Measurements from ENCODE around the gene TMC2.

TMC2 gene

GRCh38 chr20:2637246-2637645, 100.9 kb downstream of the TMC2 start:
- no peak overlapping the region for H3K9ac ChIP-seq (ENCODE audit: low read depth, low read length)
- H3K4me1 ChIP-seq (ENCODE audit: control insufficient read depth, insufficient read depth, low read length): no peaks in the 10 kb centered on the region
- no peak overlapping the region for H3K27ac ChIP-seq (ENCODE audit: low read depth, low read length)
- H3K4me3 ChIP-seq (ENCODE audit: low read depth, low read length): no peak overlapping the region
- H3K9me3 ChIP-seq (ENCODE audit: control insufficient read depth, insufficient read depth, low read length): no peaks in the 10 kb centered on the region
- no peaks in the 10 kb centered on the region for H3K36me3 ChIP-seq (ENCODE audit: control insufficient read depth, insufficient read depth, low read length)
- no peaks in the 10 kb centered on the region; the same call in 1 of the 2 replicates for H3K27me3 ChIP-seq (ENCODE audit: control insufficient read depth, insufficient read depth, low read length)

DNA sequence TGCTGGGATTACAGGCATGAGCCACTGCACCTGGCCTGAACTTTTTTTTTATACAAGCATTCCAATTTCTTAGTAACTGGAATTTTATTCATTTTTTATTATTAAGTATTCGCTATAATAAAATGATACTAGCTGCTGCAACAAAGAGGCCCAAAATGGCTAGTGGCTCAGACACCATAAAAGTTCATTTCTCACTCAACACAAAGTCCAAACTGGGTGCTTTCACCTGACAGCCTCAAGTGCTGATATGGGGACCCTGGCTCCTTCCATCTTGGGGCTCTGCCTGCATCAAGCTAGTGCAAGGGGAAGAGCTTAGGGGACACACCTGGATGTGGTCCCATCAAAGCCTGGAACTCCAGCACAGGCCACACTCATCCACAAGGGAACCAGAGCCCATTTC, 103.9 kb downstream of the TMC2 start:
- no peak overlapping the region for H3K9ac ChIP-seq (ENCODE audit: low read depth, low read length)
- H3K36me3 ChIP-seq (ENCODE audit: control insufficient read depth, insufficient read depth, low read length): no peaks in the 10 kb centered on the region
- no peaks in the 10 kb centered on the region for H3K4me1 ChIP-seq (ENCODE audit: control insufficient read depth, insufficient read depth, low read length)
- H3K9me3 ChIP-seq (ENCODE audit: control insufficient read depth, insufficient read depth, low read length): no peaks in the 10 kb centered on the region
- no peak overlapping the region for H3K27ac ChIP-seq (ENCODE audit: low read depth, low read length)
- no peak overlapping the region for H3K4me3 ChIP-seq (ENCODE audit: low read depth, low read length)
- no peaks in the 10 kb centered on the region; the same call in 1 of the 2 replicates for H3K27me3 ChIP-seq (ENCODE audit: control insufficient read depth, insufficient read depth, low read length)

DNA sequence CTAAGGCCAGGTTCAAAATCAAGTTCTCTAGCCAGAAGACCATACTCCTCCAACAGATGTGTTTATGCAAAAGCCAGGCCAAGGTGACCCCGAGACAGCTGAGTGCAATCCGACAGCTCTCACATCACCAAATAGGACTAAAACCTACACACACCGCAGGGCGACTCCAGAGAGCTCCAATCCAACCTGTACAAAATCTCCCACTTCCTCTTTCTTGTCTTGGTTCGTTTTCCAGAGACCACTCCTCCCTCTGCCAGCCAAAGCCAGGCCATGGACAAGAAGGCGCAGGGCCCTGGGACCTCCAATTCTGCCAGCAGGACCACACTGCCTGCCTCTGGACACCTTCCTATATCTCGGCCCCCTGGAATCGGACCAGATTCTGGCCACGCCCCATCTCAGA, 104.5 kb downstream of the TMC2 start:
- no peak overlapping the region for H3K27ac ChIP-seq (ENCODE audit: low read depth, low read length)
- H3K27me3 ChIP-seq (ENCODE audit: control insufficient read depth, insufficient read depth, low read length): no peaks in the 10 kb centered on the region; the same call in 1 of the 2 replicates
- no peak overlapping the region for H3K4me3 ChIP-seq (ENCODE audit: low read depth, low read length)
- H3K4me1 ChIP-seq (ENCODE audit: control insufficient read depth, insufficient read depth, low read length): no peaks in the 10 kb centered on the region
- no peaks in the 10 kb centered on the region for H3K36me3 ChIP-seq (ENCODE audit: control insufficient read depth, insufficient read depth, low read length)
- H3K9me3 ChIP-seq (ENCODE audit: control insufficient read depth, insufficient read depth, low read length): no peaks in the 10 kb centered on the region
- no peak overlapping the region for H3K9ac ChIP-seq (ENCODE audit: low read depth, low read length)

DNA sequence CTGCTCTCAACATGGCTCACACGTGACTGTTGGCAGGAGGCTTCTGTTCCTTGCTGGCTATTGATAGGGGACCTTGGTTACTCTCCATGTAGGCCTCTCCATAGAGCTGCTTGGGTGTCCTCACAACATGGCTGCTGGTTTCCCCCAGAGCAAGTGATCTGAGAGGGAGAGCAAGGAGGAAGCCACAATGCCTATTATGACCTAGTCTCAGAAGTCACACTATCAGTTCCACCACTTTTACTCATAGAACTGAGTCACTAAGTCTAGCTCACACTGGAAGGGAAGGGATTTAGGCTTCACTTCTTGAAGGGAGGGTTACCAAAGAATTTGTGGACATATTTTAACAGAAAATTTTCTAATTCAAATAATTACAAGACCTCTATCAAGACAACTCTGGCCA, 107.3 kb downstream of the TMC2 start:
- Histone ChIP-seq H3K9me3 (ENCODE audit: control insufficient read depth, insufficient read depth, low read length) (no peaks in the 10 kb centered on the region), H3K4me3 (ENCODE audit: low read depth, low read length) (no peak overlapping the region), H3K9ac (ENCODE audit: low read depth, low read length) (no peak overlapping the region), H3K4me1 (ENCODE audit: control insufficient read depth, insufficient read depth, low read length) (no peaks in the 10 kb centered on the region), H3K27ac (ENCODE audit: low read depth, low read length) (no peak overlapping the region), H3K27me3 (ENCODE audit: control insufficient read depth, insufficient read depth, low read length) (no peaks in the 10 kb centered on the region), H3K36me3 (ENCODE audit: control insufficient read depth, insufficient read depth, low read length) (no peaks in the 10 kb centered on the region)

GRCh38 chr20:2651772-2652723, 115.7 kb downstream of the TMC2 start, which contains the start of gene NOP56:
NOP56 (plus strand) TSS chr20:2652632; CDS start chr20:2652661, 29 bp downstream.
- Histone ChIP-seq H3K27ac (ENCODE audit: low read depth, low read length) (peak within 1 kb of the TSS; percentile 94), H3K4me1 (ENCODE audit: control insufficient read depth, insufficient read depth, low read length) (peaks cover 4% of the 10 kb centered on the region; the same call in 1 of the 2 replicates), H3K27me3 (ENCODE audit: control insufficient read depth, insufficient read depth, low read length) (no peaks in the 10 kb centered on the region), H3K36me3 (ENCODE audit: control insufficient read depth, insufficient read depth, low read length) (peaks cover 40% of the 10 kb centered on the region), H3K9me3 (ENCODE audit: control insufficient read depth, insufficient read depth, low read length) (no peaks in the 10 kb centered on the region), H3K9ac (ENCODE audit: low read depth, low read length) (peak within 1 kb of the TSS; percentile 97), H3K4me3 (ENCODE audit: low read depth, low read length) (peak within 1 kb of the TSS; percentile 86)

- Histone ChIP-seq H3K9me3 (ENCODE audit: control insufficient read depth, insufficient read depth, low read length) (no peaks in the 10 kb centered on the region), H3K4me1 (ENCODE audit: control insufficient read depth, insufficient read depth, low read length) (peaks cover 4% of the 10 kb centered on the region; the same call in 1 of the 2 replicates), H3K36me3 (ENCODE audit: control insufficient read depth, insufficient read depth, low read length) (peaks cover 49% of the 10 kb centered on the region), H3K4me3 (ENCODE audit: low read depth, low read length) (peak overlapping the region; percentile 86), H3K9ac (ENCODE audit: low read depth, low read length) (peak overlapping the region; percentile 97), H3K27ac (ENCODE audit: low read depth, low read length) (peak overlapping the region; percentile 82), H3K27me3 (ENCODE audit: control insufficient read depth, insufficient read depth, low read length) (no peaks in the 10 kb centered on the region)
Measured at GRCh38 chr20:2652724-2653555, 116.6 kb downstream of the TMC2 start.

DNA sequence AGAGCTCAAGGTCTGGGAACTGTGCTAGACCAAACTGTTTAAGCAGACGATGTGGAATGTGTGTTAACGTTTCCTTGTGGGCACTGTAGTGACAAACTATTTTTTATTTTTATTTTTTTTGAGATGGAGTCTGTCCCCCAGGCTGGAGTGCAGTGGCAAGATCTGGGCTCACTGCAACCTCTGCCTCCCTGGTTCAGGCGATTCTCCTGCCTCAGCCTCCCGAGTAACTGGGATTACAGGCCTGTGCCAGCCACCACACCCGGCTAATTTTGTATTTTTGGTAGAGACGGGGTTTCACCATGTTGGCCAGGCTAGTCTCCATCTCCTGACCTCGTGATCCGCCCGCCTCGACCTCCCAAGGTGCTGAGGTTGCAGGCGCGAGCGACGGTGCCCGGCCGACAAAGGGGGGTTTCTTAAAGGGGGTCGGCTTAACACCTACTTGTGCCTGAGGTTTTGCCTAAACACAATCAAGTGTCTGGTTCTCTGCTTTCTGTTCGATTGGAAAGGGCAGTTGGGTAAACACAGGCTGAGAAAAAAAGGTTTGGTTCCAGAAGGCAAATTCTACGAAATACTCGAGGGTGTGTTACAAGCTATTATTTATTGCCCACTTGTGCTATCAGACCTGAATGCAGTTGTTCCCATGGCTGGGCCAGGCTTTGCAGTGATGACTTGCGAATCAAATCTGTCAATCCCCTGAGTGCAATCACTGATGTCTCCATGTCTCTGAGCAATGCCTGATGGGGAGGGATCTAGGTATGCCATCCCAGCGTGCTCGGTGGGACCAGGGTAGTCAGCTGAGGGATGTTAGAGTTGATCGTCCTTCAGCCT, 117.4 kb downstream of the TMC2 start:
- Histone ChIP-seq H3K36me3 (ENCODE audit: control insufficient read depth, insufficient read depth, low read length) (peaks cover 57% of the 10 kb centered on the region), H3K4me3 (ENCODE audit: low read depth, low read length) (peak overlapping the region; percentile 86), H3K27me3 (ENCODE audit: control insufficient read depth, insufficient read depth, low read length) (no peaks in the 10 kb centered on the region), H3K4me1 (ENCODE audit: control insufficient read depth, insufficient read depth, low read length) (peaks cover 4% of the 10 kb centered on the region; the same call in 1 of the 2 replicates), H3K9ac (ENCODE audit: low read depth, low read length) (peak overlapping the region; percentile 97), H3K27ac (ENCODE audit: low read depth, low read length) (no peak overlapping the region), H3K9me3 (ENCODE audit: control insufficient read depth, insufficient read depth, low read length) (no peaks in the 10 kb centered on the region)

GRCh38 chr20:2654384-2654822, 118.0 kb downstream of the TMC2 start:
- Histone ChIP-seq H3K9ac (ENCODE audit: low read depth, low read length) (peak overlapping the region; percentile 18; the same call in 1 of the 2 replicates), H3K27me3 (ENCODE audit: control insufficient read depth, insufficient read depth, low read length) (no peaks in the 10 kb centered on the region), H3K4me3 (ENCODE audit: low read depth, low read length) (peak overlapping the region; percentile 86), H3K9me3 (ENCODE audit: control insufficient read depth, insufficient read depth, low read length) (no peaks in the 10 kb centered on the region), H3K36me3 (ENCODE audit: control insufficient read depth, insufficient read depth, low read length) (peaks cover 63% of the 10 kb centered on the region), H3K4me1 (ENCODE audit: control insufficient read depth, insufficient read depth, low read length) (peaks cover 4% of the 10 kb centered on the region; the same call in 1 of the 2 replicates), H3K27ac (ENCODE audit: low read depth, low read length) (no peak overlapping the region)

GRCh38 chr20:2654831-2655230, 118.5 kb downstream of the TMC2 start:
- H3K4me3 ChIP-seq (ENCODE audit: low read depth, low read length): 0 out of 2 replicates have a peak overlapping the region, but pooled peaks have one; percentile 86
- H3K4me1 ChIP-seq (ENCODE audit: control insufficient read depth, insufficient read depth, low read length): peaks cover 4% of the 10 kb centered on the region; the same call in 1 of the 2 replicates
- no peaks in the 10 kb centered on the region for H3K27me3 ChIP-seq (ENCODE audit: control insufficient read depth, insufficient read depth, low read length)
- no peaks in the 10 kb centered on the region for H3K9me3 ChIP-seq (ENCODE audit: control insufficient read depth, insufficient read depth, low read length)
- H3K36me3 ChIP-seq (ENCODE audit: control insufficient read depth, insufficient read depth, low read length): peaks cover 68% of the 10 kb centered on the region
- H3K9ac ChIP-seq (ENCODE audit: low read depth, low read length): no peak overlapping the region
- H3K27ac ChIP-seq (ENCODE audit: low read depth, low read length): no peak overlapping the region
